PC-9 (cell line): ENCODE measurements around the gene LGALS9.

Experiments
- EZH2 ChIP-seq: fragments of 200-600 bp; sonication (generic); IDR thresholded peaks from 2 replicates; pipeline ENCODE4 v1.8.0; 2017; ENCODE audit warnings: antibody characterized with exemption, low read depth
- TF ChIP-seq, protein P1 (sequence below): fragments of 200-600 bp; sonication (generic); conservative IDR thresholded peaks from 2 replicates; pipeline ENCODE4 v1.6.1; 2017; ENCODE audit warnings: mixed run types, antibody characterized with exemption, mild to moderate bottlenecking, moderate library complexity

DNA sequence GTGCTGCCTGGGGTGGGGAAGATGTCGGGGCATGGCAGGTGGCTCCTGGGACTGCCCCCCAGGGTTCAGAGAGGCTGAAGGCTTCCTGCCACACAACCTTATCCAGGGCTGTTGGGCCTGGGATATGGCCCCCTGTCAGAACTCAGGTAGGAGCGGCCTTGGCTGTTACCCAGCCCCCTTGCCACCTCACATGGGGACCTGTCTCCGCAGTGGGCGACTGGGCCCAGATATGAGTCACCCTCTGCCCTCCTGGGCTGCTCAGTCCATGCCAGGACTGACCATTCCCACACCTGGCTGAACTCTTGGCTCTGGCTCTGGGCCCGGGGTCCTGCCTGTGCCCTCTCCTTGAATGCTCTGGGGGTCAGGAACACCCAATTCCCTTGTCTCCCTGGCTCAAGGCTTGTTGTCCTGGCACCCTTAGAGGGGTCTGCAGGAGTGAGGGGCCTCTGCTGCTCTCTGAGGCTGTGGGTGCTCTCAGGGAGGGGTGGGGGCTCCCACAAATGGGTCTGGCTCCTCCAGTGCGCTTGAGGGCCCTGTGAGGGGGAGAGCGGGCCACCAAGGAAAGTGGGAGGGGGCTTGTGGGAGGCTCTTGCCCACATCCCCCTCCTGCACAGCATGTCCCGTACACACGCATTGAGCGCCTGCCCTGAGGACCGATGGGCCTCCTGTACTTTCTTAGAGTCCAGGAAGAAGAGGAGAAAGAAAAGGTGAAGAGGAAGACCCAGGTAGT is 36.0 kb downstream of the LGALS9 start:
- TF ChIP-seq, protein P1, sequence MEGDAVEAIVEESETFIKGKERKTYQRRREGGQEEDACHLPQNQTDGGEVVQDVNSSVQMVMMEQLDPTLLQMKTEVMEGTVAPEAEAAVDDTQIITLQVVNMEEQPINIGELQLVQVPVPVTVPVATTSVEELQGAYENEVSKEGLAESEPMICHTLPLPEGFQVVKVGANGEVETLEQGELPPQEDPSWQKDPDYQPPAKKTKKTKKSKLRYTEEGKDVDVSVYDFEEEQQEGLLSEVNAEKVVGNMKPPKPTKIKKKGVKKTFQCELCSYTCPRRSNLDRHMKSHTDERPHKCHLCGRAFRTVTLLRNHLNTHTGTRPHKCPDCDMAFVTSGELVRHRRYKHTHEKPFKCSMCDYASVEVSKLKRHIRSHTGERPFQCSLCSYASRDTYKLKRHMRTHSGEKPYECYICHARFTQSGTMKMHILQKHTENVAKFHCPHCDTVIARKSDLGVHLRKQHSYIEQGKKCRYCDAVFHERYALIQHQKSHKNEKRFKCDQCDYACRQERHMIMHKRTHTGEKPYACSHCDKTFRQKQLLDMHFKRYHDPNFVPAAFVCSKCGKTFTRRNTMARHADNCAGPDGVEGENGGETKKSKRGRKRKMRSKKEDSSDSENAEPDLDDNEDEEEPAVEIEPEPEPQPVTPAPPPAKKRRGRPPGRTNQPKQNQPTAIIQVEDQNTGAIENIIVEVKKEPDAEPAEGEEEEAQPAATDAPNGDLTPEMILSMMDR: no peak
- no peak for TF ChIP-seq EZH2
